Neural crest cell (in vitro differentiated cells): ENCODE measurements around the gene DROSHA. TPM values are rescaled to one million over a fixed set of nuclear protein-coding genes. Genes with fewer than 3 reads are reported as not detected.

Source experiments
- DNase-seq: peaks from one replicate; pipeline ENCODE4 v3.0.0; 2021; ENCODE audit warnings: low read depth, mixed read lengths, low spot score
- H3K27ac Mint-ChIP-seq: one replicate; pipeline ENCODE4 v1.8.0; 2021; ENCODE audit warnings: mild to moderate bottlenecking, mixed read lengths; ENCODE audit not compliant: unreplicated experiment
- H3K27me3 Mint-ChIP-seq: 2 replicates; pipeline ENCODE4 v1.8.0; 2021; ENCODE audit warnings: low read depth, mild to moderate bottlenecking, mixed read lengths
- H3K36me3 Mint-ChIP-seq: 2 replicates; pipeline ENCODE4 v1.8.0; 2021; ENCODE audit warnings: low read depth, mild to moderate bottlenecking, mixed read lengths
- H3K4me1 Mint-ChIP-seq: 2 replicates; pipeline ENCODE4 v1.8.0; 2021; ENCODE audit warnings: mixed read lengths
- H3K4me3 Mint-ChIP-seq: one replicate; pipeline ENCODE4 v1.8.0; 2021; ENCODE audit warnings: mild to moderate bottlenecking, mixed read lengths
- H3K9me3 Mint-ChIP-seq: 2 replicates; pipeline ENCODE4 v1.8.0; 2021; ENCODE audit warnings: mixed read lengths
- CTCF ChIP-seq: fragments of 200-600 bp; sonication (generic); conservative IDR thresholded peaks from 2 replicates; pipeline ENCODE4 v1.5.0; 2021; ENCODE audit warnings: antibody characterized with exemption, mild to moderate bottlenecking
- long read RNA-seq: library from polyadenylated mRNA; unstranded; transcript quantifications from one replicate; pipeline ENCODE4 v2.0.0, GENCODE V29; 2020
- total RNA-seq: library from RNA; stranded (reverse); gene quantifications from 2 replicates; pipeline ENCODE4 v1.2.1, GENCODE V29; 2021

Gene DROSHA, protein sequence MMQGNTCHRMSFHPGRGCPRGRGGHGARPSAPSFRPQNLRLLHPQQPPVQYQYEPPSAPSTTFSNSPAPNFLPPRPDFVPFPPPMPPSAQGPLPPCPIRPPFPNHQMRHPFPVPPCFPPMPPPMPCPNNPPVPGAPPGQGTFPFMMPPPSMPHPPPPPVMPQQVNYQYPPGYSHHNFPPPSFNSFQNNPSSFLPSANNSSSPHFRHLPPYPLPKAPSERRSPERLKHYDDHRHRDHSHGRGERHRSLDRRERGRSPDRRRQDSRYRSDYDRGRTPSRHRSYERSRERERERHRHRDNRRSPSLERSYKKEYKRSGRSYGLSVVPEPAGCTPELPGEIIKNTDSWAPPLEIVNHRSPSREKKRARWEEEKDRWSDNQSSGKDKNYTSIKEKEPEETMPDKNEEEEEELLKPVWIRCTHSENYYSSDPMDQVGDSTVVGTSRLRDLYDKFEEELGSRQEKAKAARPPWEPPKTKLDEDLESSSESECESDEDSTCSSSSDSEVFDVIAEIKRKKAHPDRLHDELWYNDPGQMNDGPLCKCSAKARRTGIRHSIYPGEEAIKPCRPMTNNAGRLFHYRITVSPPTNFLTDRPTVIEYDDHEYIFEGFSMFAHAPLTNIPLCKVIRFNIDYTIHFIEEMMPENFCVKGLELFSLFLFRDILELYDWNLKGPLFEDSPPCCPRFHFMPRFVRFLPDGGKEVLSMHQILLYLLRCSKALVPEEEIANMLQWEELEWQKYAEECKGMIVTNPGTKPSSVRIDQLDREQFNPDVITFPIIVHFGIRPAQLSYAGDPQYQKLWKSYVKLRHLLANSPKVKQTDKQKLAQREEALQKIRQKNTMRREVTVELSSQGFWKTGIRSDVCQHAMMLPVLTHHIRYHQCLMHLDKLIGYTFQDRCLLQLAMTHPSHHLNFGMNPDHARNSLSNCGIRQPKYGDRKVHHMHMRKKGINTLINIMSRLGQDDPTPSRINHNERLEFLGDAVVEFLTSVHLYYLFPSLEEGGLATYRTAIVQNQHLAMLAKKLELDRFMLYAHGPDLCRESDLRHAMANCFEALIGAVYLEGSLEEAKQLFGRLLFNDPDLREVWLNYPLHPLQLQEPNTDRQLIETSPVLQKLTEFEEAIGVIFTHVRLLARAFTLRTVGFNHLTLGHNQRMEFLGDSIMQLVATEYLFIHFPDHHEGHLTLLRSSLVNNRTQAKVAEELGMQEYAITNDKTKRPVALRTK (N-terminal part only)
- total RNA-seq: 116 and 128 TPM in 2 replicates
- long read RNA-seq, partial matches to known transcripts: 29 of 43 reads
- long read RNA-seq, other reads (novel, unspliced or antisense): 14 of 43 reads

- Mint-ChIP-seq H3K27me3 (no peaks in the 10 kb centered on the region), H3K27ac (peak within 1 kb of the TSS; percentile 99), H3K4me1 (peaks cover 42% of the 10 kb centered on the region), H3K4me3 (peak within 1 kb of the TSS; percentile 99), H3K36me3 (peaks cover 18% of the 10 kb centered on the region), H3K9me3 (no peaks in the 10 kb centered on the region)
- DNase-seq: peak; percentile 88
- TF ChIP-seq CTCF: no peak
Observed at GRCh38 chr5:31531888-31532547, at the start of gene DROSHA, which contains the start of gene C5orf22. TSS of gene DROSHA (minus strand) at chr5:31532093. CDS start at chr5:31529059, 3,034 bp downstream. TSS of gene C5orf22 (plus strand) at chr5:31532301. CDS start at chr5:31532393, 92 bp downstream.

DNA sequence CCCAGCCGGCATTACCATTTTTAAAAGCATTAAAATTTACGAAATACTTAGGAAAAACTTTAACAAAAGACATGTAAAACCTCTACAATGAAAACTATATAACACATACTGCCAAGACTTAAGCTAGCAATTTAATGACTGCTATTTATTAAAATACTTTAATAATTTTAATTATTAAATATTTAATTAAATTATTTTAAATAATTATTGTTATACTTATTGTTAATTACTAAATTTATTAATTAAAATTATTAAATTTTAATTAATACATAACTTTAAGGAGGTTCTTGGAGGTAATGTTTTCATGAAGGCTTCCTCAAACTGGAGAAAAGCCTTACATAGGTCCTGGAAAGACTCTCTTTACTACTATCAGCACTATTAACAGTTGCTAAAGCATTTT lies 47.7 kb upstream of the DROSHA start:
- Mint-ChIP-seq H3K36me3 (no peaks in the 10 kb centered on the region), H3K4me1 (no peaks in the 10 kb centered on the region), H3K4me3 (no peak overlapping the region), H3K27ac (no peak overlapping the region), H3K9me3 (no peaks in the 10 kb centered on the region), H3K27me3 (peaks cover 31% of the 10 kb centered on the region)
- no peak for DNase-seq
- TF ChIP-seq CTCF: no peak

DNA sequence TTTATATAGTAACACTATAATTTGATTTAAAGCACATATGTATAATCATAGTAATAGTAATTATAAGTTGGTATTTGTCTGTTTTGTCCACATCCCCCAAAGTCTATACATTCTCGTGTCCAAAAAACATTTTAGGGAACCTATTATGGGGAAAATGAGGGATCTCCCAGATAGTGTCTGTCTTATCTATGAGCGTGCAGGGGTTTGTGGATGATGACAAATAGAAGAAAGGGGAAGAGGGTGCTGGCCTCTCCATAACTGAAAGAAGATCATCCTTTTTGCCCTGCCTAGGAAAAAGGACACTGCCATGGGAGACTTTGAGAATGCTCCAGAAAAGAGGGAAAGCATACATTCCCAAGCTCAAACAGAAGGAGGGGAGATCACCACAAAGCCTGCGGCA lies 45.5 kb upstream of the DROSHA start:
- H3K4me1 Mint-ChIP-seq: no peaks in the 10 kb centered on the region
- peaks cover 24% of the 10 kb centered on the region for H3K27me3 Mint-ChIP-seq
- H3K4me3 Mint-ChIP-seq: no peak overlapping the region
- H3K27ac Mint-ChIP-seq: no peak overlapping the region
- TF ChIP-seq CTCF: no peak
- DNase-seq: no peak
- H3K36me3 Mint-ChIP-seq: no peaks in the 10 kb centered on the region
- no peaks in the 10 kb centered on the region for H3K9me3 Mint-ChIP-seq

DNA sequence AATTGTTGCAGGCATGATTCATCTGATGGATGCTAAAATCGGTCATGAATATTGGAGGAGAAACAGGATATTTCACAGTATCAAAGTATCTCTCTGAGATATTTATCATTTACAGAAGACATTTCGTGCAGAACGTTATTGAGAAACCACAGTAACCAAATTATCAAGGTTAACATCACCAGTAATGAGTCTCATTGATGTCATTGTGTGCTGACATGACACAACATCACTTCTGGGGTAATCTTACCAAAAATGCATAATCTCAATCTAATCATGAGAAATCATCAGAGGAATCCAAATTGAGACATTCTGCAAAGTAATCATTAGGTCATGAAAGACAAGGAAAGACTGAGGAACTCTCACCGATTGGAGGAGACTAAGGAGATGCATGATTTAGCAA lies 42.9 kb upstream of the DROSHA start:
- H3K36me3 Mint-ChIP-seq: no peaks in the 10 kb centered on the region
- H3K27me3 Mint-ChIP-seq: peaks cover 15% of the 10 kb centered on the region
- no peak overlapping the region for H3K27ac Mint-ChIP-seq
- no peaks in the 10 kb centered on the region for H3K4me1 Mint-ChIP-seq
- no peak for TF ChIP-seq CTCF
- H3K9me3 Mint-ChIP-seq: no peaks in the 10 kb centered on the region
- H3K4me3 Mint-ChIP-seq: no peak overlapping the region
- no peak for DNase-seq
